Activated T-helper 1 cell treated with anti-CD3 and anti-CD28 coated beads, Interleukin-2, amount 50 U/mL, for 16 hours (primary cell): Measurements from ENCODE around the gene LRRC18.

Experiments
- DNase-seq, 2 donors: peaks; one replicate each; pipeline ENCODE4 v3.0.0-alpha.2; 2020; ENCODE audit warnings: low read depth in 1 of 2, low spot score in 1 of 2

Gene LRRC18

DNA sequence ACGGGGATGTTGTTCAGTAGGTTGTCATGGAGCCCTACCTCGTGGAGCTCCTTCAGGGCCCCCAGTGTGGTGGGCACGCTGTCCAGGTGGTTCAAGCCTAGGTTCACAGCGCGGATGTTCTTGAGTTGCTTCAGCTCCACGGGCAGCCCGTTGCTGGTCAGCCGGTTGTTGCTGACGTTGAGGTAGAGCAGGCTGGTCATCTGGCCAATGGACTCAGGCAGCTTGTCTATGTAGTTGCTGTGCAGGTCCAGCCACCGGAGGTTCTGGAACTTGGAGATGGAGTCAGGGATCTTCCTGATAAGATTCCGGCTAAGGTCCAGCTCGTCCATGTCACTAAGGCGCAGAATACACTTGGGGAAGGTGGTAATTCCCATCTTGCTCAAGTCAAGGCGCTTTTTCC lies 26.0 kb downstream of the LRRC18 start:
- no peak for DNase-seq

DNA sequence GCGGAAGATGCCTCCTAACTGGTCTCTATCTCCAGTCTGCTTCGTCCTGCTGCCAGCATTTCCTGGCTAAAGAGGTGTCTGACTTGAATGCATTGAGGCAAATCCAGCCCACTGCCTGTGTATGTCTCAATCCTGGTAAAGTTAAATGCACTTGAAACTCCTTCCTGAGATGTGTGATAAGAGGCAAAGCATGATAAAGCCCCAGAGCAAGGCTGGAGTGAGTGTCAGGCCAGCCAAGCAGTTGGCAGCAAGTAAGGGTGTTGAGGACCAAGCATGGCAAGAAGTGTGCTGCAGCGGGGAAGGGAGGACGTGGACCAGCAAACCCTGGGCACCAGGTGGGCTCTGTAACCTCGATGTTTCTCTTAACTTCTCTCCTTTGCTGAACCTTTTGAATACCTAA lies 29.1 kb downstream of the LRRC18 start:
- no peak for DNase-seq

DNA sequence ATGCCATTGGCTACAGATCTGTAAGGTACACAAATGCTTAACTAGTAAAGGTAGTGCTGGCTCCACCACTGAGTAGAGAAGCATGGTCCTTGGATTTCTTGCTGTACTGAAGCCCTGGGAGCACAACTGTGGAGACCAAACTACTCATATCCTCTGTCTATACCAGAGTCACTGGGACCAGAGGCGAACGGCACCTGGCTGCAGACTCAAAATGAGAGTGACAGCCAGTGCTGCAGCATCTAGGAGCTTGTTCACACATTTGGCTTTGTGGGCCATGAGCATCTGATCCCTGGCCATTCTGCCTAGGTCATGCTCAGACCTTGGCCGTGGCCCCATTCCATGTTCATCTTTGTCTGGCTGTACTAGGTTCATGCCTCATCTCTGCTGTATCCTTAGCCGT lies 31.9 kb downstream of the LRRC18 start:
- no peak for DNase-seq

DNA sequence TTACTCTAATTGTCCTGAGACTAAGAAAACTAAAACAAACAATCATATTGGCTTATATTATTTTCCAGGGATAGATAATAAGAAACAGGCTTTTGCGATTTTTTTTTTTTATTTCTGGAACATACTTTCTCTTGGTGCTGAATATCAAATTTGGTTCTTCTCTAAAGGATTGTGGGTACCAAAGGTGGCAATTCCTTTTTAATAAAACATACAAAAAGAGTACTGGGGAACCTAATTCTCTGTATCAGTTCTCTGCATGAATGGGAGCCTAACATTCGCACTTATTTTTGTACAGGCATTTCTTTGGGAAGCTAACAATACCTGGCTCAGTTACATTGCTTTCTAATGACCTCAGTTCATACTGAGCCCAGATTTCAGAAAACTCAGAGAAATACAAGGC lies 32.8 kb downstream of the LRRC18 start:
- DNase-seq, result no peak

DNA sequence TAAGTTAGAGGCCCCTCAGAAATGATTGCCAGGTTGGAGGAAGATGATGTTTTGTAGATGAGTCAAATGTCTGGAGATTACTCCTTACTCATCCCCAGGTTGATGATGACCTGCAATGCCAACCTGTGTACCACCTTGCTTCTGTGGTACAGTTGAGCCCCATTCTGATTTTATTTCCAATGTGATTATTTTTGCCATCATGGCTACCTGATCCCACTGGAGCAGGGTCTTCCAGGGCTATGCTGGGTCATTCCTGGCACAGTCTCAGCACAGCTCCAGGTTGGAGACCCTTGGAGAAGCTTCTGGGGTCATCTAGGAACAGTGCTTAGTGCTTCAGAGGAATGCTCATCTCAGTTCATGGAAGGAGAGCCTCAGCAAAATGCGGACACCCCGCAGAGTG lies 34.3 kb downstream of the LRRC18 start:
- DNase-seq, result no peak

DNA sequence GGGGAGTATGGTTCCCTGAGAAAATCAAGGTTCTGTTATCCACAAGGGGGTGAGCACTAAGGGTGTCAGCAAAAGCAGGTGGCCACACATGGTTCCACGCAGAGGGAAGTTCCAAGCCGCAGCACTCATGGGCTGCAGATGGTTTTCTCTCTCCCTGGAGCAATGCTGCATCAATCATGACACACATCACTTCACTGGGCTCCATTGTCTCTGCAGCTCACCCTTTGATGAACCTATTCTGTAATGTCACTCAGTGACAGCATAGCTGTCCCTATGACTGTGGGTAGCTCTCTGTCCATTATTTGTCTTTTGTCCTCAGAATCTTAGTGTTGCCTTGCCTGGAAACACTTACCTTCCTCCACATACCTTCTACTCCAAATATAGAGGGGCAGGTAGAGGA lies 34.8 kb downstream of the LRRC18 start:
- DNase-seq, result no peak

DNA sequence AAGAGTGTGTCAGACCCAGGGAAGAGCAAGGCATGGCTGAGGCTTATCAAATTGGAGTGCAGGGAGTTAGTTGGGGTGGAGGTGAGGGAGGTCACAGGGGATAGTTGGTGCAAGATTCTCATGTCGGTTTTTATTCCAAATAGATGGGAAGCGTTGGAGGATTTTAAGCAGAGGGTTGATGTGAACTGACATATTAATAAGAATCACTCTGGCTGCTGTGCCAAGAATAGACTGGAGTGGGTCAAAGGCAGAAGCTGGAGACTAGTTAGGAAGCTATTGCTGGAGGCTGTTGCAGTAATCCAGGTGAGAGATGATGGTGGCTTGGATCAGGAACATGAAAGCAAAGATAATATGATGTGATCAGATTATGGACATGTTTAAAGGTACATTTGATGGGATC lies 36.5 kb downstream of the LRRC18 start:
- no peak for DNase-seq

DNA sequence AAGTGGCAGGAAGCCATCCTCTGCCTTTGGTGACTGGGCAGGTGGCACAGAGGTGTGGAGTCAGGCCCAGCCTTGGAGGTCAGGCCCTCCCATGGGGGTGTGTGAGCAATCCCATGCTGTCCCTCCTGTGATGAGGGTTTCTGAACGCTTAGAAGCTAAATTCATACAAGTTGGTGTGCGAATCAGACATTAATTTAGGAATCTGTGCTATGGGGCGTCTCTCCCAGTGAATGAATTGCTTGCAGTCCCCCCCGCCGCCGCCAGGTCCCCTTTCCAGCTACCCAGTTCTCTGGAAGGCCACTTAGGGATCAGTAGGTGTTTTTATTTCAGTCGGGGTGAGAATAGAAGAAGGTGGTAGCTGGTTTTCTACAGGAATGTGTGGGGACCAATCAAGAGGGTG lies 37.5 kb downstream of the LRRC18 start:
- DNase-seq, result no peak

DNA sequence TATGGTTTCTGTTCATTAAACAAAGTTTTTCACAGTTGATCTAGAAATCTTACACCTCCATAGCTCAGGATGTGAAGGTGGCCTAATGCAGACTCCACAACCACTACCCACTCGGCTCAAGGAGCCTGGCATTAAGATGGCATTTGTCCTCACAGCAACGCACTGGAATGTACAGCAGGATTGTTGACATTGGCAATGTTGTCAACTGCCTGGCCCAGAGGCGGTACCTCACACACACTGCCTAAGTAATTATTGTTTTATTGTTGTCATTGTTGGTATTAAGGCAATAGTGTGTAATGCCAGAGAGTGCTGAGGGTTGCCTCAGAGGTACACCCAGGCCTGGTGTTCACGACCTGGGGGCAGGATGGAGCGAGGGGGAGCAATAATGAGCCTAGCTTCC lies 38.3 kb downstream of the LRRC18 start:
- no peak for DNase-seq

DNA sequence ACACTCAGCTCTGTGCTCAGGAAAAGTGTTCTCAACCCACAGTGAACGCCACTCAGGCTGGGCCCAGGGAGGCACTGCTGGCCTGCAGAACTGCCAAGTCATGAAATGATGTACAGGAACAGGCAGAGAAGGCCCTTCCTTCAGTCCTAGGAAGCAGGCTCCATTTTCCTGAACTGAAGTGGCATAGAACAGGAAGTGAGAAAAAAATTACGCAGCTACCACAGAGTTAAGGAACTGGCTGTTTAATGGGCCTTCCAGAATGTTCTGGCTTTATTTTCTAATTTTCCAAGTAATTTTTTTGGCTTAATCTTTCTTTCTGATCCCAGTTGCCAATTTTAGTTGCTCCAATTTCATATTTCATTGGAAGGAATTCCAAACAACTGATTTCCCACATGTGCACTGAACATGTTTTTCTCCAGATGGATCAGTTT lies 39.3 kb downstream of the LRRC18 start:
- no peak for DNase-seq

DNA sequence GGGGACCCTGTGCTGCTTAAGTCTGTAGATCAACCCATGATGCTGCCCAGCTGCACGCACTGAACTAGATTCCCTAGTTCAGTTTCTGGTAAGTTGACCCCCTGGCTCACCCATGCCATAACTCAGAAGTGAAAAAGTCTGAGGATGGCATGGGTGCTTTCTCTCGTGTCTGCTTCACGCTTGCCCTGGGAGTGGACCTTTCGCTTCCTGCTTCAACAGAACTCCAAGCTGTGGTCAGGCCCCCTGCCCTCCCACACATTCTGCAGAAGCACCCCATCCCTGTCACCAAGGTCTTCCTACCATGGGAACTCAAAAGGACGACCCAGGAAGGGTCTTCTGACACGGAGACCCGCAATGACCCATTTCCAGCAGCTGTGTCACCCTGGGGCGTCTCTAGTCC lies 39.9 kb downstream of the LRRC18 start:
- no peak for DNase-seq

DNA sequence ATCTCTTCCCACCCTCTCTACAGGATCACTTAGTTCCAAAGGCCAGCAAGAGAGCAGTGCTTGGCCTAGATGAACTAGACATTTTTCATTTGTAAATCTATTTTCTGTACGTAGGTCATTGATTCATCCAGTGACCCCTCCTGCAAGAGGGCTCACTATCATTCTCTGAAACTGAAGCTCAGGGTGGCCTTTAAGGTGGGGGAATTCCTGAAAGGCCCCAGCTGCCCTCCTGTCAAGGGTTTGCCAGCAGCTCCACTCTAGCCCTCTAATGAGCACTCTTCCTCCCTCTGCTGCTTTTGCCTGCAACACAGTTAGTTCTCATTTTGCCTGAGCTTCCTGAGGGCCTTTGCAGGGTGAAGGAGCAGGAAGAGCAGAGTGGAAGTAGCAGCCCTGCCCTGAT lies 41.2 kb downstream of the LRRC18 start:
- no peak for DNase-seq

DNA sequence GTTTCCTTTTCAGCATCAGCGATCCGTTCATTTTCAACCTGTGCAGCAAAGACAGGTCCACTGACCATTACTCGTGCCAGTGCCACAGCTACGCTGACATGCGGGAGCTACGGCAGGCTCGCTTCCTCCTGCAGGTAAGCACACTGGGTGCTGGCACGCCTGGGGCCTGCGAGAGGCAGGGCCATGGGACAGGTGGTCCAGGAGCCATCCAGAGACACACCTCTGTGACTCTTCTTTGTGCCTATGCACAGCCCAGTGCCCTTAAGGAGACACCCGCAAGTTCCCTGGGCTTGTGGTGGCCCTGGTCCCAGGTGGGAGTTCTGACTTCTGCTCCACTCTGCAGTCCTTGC lies 42.2 kb downstream of the LRRC18 start:
- DNase-seq, result no peak

DNA sequence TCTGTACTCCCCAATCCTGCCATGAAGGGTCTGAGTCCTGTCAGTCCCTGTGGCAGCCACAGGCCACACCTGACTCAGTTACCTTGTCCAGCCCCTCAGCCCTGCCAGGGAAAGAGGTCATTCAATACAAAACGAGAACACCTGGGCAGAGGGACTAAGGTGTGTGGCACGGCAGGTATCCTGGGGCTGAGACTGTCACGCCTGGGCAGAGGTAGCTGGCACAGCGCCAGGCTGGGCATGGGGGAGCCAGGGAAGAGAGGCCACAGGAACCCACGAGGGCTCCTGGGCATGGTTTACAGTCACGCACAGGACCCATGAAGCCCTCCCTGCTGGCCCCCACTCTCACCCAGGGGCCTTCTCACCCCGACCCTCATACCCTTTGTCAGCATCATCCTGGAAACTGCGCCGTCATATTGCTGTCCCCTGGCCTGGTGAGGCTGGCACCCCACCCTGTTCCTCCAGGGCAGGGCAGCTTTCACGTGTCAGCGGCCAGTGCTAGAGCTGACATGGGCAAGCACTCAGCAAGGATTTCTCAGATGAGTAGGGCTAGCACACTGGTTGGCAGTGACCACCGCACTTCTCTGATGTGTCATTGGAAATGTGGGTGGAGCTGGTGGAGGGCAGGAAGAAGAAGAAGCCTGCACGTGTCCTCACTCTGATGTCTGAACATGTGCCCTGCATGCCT lies 42.7 kb downstream of the LRRC18 start:
- no peak for DNase-seq

DNA sequence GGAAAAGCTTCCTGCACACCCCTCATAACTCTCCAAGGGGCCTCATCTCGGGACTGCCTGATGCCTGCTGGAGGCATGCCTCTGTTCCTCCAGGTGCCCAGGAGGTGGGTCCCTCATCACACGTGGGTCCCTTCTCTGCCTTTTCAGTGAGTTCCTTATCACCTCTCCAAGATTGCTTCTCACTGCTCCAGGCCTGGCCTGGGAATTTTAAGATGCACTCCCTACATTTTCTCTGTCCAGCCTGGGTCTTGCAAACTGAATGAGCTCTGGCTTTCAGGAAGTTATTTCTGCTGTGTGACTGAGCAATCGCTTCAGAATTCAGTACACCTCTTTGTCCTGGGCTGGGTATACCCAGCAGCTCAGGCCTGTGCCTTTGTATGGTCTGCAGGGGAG lies 43.8 kb downstream of the LRRC18 start:
- no peak for DNase-seq

DNA sequence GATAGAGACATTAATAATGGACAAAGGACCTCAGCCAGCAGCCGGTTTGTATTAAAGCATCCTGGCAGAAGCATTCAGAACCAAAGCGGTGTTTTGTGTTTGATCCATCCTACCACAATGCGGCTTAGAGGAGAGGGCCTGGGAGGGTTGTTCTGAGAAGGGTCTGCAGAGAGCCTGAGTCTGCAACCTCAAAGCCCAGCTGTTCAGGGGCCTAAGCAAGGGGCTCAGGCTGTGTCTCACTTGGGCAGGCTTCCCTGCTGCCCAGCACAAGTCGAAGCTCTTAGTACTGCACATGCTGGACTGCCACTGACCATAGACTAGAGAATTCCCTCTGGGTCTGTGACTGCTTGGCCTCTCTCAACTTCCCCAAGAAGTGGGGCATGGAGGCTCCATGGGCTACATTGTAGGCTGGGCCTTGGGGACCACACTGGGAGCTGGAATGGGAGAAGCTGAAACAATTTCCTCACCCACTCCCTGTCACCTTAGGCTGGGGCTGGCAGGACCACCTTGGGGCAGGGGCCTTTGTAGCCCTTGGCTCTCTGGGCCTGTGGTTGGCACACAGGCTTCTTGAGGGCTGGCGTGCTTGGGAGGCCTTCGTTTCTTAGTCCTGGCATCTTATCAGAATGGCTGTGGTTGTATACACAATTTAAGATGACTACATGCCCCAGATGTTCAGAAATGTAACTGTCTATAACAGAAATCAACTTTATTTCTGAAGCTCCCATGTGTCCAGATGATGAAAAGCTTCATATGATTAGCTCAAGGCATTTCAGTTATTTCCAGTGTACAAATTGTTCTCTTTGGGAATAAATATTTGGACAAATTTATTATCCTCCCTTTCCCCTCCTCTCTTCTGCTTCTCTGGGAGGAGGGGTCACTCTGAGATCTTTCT lies 44.5 kb downstream of the LRRC18 start:
- DNase-seq, result no peak

DNA sequence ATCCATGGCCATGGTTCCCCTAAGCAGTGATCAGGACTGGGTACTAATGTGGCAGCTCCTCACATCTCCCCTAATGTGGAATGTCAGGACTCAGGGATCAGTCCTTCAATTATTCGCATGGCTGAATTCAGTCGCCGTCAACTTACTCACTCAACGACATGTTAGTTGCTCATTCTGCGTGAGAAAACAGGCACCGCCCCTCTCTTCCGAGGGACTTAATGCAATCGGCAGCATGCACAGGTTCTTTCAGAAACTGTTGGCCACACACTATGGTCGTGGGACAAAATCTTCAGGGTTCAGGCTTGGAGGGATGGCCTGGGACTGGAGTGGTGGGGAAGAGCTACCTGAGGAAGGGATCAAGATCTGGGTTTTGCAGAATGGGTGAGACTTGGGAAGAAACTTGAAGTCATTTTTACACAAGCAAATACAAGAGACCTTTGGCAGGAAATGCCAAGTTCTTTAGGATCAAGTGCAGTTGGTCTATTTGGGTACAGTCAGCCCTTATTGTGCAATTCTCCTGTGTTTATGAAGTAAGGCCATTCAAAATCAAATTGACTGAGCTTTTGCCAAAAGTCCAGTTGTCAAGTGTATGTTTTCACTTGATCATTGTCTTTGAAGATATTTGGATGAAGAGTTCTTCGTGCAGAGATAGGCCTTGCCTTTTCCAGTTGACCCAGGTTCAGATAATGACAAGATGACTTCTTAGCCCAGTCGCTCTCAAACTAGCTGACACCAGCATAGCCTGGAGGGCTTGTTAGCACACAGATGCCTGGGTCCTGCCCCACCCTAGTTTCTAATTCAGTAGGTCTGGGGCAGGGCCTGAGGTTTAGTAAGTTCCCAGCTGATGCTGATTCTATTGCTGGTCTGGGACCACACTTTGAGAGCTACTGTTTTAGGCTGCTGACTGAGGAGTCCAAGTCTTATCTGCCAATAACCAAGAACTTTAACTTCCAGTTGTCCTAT lies 48.5 kb downstream of the LRRC18 start:
- DNase-seq, result no peak

DNA sequence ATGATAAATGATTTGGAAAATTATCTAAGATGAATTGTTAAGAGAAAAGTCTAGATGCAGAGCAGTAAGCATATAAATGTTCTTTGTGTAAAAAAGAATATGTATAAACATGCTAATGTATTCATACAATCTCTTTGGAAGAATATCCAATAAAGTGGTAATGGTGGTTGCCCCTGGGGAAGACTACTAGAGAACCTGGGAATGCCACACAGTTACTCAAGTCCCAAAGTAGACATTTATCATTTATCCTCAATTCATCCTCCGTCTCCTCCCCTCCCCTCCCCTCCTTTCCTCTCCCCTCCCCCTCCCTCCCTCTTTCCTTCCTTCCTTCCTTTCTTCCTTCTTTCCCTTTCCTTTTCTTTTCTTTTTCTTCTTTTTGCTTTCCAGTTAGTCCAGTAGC lies 51.7 kb downstream of the LRRC18 start:
- no peak for DNase-seq

DNA sequence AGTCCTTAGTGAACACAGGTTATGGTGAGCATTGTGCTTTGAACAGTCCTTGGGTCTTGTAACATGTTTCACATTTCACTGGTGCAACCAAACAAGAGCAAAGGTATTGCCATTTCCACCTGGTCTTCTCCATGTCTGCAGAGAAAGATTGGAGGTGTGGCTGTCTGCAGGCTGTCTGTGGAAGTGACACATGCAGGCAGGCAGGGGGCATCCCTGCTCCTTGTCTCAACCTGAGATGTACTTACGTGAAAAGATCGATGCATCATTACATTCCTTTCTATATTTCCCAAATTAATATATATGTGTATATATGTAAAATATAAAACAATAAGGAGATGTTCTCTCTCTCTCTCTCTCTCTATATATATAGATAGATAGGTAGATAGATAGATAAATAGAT lies 54.3 kb downstream of the LRRC18 start:
- no peak for DNase-seq

DNA sequence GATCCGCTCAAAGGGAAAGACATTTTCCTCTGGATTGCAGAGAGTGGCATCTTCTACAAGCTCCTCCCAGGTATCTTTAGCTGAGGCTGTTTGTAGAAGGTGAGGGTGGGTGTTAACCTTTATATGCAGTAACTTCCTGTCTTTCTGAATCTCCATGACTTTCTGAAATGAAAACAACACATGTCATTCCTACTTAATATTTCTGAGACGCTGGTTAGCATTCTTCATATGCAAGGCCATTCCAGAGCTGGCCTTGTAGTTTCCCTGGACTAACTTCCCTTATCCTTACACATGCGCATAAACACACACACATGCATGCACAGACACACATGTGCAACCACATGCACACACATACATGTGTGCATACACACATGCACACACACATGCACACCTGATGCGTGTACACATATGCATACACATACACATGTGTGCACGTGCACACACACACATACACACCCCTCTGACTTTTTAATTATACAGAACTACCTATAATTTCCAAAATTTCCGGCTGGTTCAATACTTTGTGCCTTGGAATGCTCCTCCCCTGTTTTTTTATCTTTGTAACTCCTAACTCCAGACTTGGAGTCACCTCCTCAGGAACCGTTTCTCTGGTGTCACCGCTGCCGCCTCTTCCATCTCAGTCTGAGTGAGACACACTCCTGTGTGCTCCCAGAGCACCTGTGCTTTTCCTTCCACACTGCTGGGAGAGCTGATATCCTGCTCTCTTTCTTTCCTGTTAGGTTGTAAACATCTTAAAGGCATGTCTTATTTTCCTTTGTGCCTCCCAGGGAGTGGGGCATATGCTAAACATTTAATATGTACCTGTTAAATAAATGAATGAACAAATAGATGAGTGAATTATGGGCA lies 55.2 kb downstream of the LRRC18 start:
- DNase-seq, result no peak

DNA sequence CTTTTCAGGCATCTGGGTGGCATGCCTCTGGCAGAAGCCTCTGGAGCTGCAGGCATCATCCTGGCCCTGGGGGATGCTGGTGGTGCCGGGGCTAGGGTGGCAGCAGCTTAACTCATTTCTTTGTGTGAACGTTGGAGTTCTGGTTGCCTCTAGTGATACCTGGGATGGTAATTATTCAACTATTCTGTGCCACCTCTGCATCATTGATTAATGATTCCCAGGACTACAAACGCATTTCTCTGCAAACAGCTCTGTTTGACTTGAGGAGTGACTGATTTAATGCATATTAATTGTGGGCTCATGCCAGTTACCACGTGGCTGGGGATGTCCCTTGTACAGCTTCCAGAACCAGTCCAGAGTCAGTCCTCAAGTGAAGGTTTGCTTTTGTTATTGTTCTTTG lies 55.9 kb downstream of the LRRC18 start:
- DNase-seq, result no peak
